SU-DHL-6 (cell line): Measurements from ENCODE around the gene CUEDC1.

Source experiments
- H2AFZ ChIP-seq: fragments of 200-600 bp; sonication (generic); 2 replicates; pipeline ENCODE4 v1.6.1; 2014; ENCODE audit warnings: low read depth, mild to moderate bottlenecking, moderate library complexity, mixed read lengths, antibody characterized with exemption, low read length; ENCODE audit not compliant: severe bottlenecking
- H3F3A ChIP-seq: fragments of 200-600 bp; shearing (Covaris generic); 2 replicates; pipeline ENCODE4 v1.6.0; 2016; ENCODE audit warnings: antibody characterized with exemption, mild to moderate bottlenecking; ENCODE audit not compliant: insufficient read depth
- H3K27ac ChIP-seq: fragments of 200-600 bp; sonication (generic); 2 replicates; pipeline ENCODE4 v1.5.1; 2016; ENCODE audit warnings: low read depth, mild to moderate bottlenecking, low read length, moderate library complexity, mixed read lengths
- H3K27me3 ChIP-seq: fragments of 200-600 bp; sonication (generic), shearing (Covaris generic); 2 replicates; pipeline ENCODE4 v1.6.0; 2014; ENCODE audit warnings: mild to moderate bottlenecking, low read length
- H3K36me3 ChIP-seq: fragments of 200-600 bp; sonication (generic); 2 replicates; pipeline ENCODE4 v1.6.1; 2014; ENCODE audit warnings: mild to moderate bottlenecking, low read length, mixed read lengths
- H3K4me2 ChIP-seq: fragments of 300-600, 200-600 bp; shearing (Covaris generic), sonication (generic); 2 replicates; pipeline ENCODE4 v1.6.0; 2014; ENCODE audit warnings: low read length, low read depth, mild to moderate bottlenecking; ENCODE audit not compliant: poor library complexity, severe bottlenecking
- H3K4me3 ChIP-seq: fragments of 200-600 bp; sonication (generic); 2 replicates; pipeline ENCODE4 v1.5.1; 2014; ENCODE audit warnings: antibody characterized with exemption, low read length, mild to moderate bottlenecking, mixed read lengths; ENCODE audit not compliant: insufficient read depth, poor library complexity, severe bottlenecking
- H3K79me2 ChIP-seq: fragments of 200-600 bp; sonication (generic); 2 replicates; pipeline ENCODE4 v1.6.1; 2014; ENCODE audit warnings: mild to moderate bottlenecking, low read length, moderate library complexity; ENCODE audit not compliant: insufficient read depth
- H3K9ac ChIP-seq: fragments of 200-600 bp; sonication (generic); 2 replicates; pipeline ENCODE4 v1.7.0; 2014; ENCODE audit warnings: mild to moderate bottlenecking, low read length
- H3K9me2 ChIP-seq: fragments of 200-600 bp; sonication (generic); replicated peaks from 2 replicates; pipeline ENCODE4 v1.6.1; 2014; ENCODE audit warnings: low read length; ENCODE audit not compliant: insufficient read depth
- H3K9me3 ChIP-seq: fragments of 200-600 bp; sonication (generic); 2 replicates; pipeline ENCODE4 v1.6.1; 2014; ENCODE audit warnings: low read length, mixed read lengths; ENCODE audit not compliant: insufficient read depth
- H4K20me1 ChIP-seq: fragments of 200-600 bp; sonication (generic); 2 replicates; pipeline ENCODE4 v1.6.1; 2014; ENCODE audit warnings: low read depth, mild to moderate bottlenecking, antibody characterized with exemption, low read length, moderate library complexity, mixed read lengths
- CTCF ChIP-seq: fragments of 200-600 bp; sonication (generic); IDR thresholded peaks from one replicate; pipeline ENCODE4 v1.5.1; 2017; ENCODE audit warnings: antibody characterized with exemption, mild to moderate bottlenecking, low read length, moderate library complexity; ENCODE audit not compliant: insufficient read depth, poor library complexity, severe bottlenecking
- EZH2phosphoT487 ChIP-seq: fragments of 200-600 bp; sonication (generic), shearing (Covaris generic); conservative IDR thresholded peaks from 2 replicates; pipeline ENCODE4 v1.6.1; 2018; ENCODE audit warnings: mild to moderate bottlenecking, antibody characterized with exemption, low read length, moderate library complexity, mixed read lengths

The CUEDC1 gene

GRCh38 chr17:57984261-57984890, 29.2 kb upstream of the CUEDC1 start:
- no peak for TF ChIP-seq EZH2phosphoT487
- no peak for TF ChIP-seq CTCF
- peaks cover 9% of the 10 kb centered on the region for H3F3A ChIP-seq
- H3K4me2 ChIP-seq: no peak overlapping the region
- H3K36me3 ChIP-seq: peaks cover 7% of the 10 kb centered on the region; the same call in 1 of the 2 replicates
- H3K9me3 ChIP-seq: no peaks in the 10 kb centered on the region
- H2AFZ ChIP-seq: no peak overlapping the region
- no peak overlapping the region for H3K27ac ChIP-seq
- H3K27me3 ChIP-seq: no peaks in the 10 kb centered on the region
- H3K79me2 ChIP-seq: peaks cover 52% of the 10 kb centered on the region
- no peaks in the 10 kb centered on the region for H3K9me2 ChIP-seq
- H3K4me3 ChIP-seq: no peak overlapping the region
- peaks cover 33% of the 10 kb centered on the region for H4K20me1 ChIP-seq
- no peak overlapping the region for H3K9ac ChIP-seq

- TF ChIP-seq EZH2phosphoT487: no peak
- TF ChIP-seq CTCF: no peak
- Histone ChIP-seq H3K4me3 (no peak overlapping the region), H3K4me2 (no peak overlapping the region), H3K79me2 (peaks cover 52% of the 10 kb centered on the region), H3K9ac (no peak overlapping the region), H3K36me3 (peaks cover 17% of the 10 kb centered on the region), H3K27ac (no peak overlapping the region), H2AFZ (no peak overlapping the region), H3K27me3 (no peaks in the 10 kb centered on the region), H4K20me1 (peaks cover 33% of the 10 kb centered on the region), H3K9me2 (no peaks in the 10 kb centered on the region), H3K9me3 (no peaks in the 10 kb centered on the region), H3F3A (no peaks in the 10 kb centered on the region)
These were observed 28.2 kb upstream of the CUEDC1 start for GRCh38 chr17:57983446-57983845.

GRCh38 chr17:57982452-57983170, 27.4 kb upstream of the CUEDC1 start:
- Histone ChIP-seq H3K9me3 (no peaks in the 10 kb centered on the region), H3K9me2 (no peaks in the 10 kb centered on the region), H3K9ac (no peak overlapping the region), H3K79me2 (peaks cover 51% of the 10 kb centered on the region), H3F3A (no peaks in the 10 kb centered on the region), H3K27me3 (no peaks in the 10 kb centered on the region), H4K20me1 (peaks cover 33% of the 10 kb centered on the region), H3K27ac (no peak overlapping the region), H3K36me3 (peaks cover 19% of the 10 kb centered on the region), H3K4me2 (no peak overlapping the region), H2AFZ (no peak overlapping the region), H3K4me3 (no peak overlapping the region)
- TF ChIP-seq EZH2phosphoT487: no peak
- TF ChIP-seq CTCF: no peak
